ENCODE measurements around the gene NIPAL3.
"Not testable (repeated sequence)": the region's sequence is repeated elsewhere in the genome, so short reads cannot be mapped to it uniquely, and the experiment has no call there.

NIPAL3 gene

DNA sequence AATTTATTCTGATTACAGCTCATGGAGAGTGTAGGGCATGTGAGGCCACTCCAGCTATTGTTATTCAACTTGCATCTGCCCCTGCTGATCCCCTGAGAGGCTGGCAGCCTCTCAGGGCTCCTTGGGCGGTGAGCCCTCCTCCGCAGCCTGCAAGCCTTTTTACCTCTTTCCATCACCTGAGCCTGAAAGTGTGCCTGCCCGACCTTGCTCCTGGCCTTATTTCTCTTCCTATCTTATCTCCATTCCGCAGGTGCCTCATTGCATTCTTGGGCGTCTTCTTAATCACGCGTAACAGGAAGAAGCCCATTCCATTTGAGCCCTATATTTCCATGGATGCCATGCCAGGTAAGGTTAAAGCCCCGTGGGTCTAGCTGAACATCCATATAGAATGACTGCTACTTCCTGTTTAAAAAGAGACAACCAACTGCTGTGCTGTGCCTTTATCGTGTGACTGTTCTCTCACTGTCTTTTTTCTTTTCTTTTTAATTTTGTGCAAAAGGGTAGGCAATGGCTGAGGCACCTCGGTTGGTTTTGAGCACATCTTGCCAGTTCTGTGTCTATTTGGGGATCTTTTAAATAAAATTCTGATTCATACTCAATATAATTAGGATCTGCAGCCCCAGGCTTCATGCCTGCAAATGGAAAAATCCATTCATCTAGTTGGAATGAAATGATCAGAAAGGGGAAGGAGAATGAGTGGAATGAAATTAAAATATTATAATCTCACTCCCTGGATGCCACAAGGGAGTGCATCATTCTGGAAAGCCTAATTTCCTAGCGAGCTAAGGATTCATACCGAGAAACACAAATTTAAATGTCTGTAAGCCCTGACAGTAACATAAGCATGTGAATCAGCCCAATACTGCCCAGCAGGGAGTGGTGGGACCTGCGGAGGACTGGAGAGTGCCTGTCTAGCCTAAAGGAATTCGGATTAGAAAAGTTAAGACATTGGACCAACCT is 48.5 kb downstream of the NIPAL3 start:
- no peak for DNase-seq

DNA sequence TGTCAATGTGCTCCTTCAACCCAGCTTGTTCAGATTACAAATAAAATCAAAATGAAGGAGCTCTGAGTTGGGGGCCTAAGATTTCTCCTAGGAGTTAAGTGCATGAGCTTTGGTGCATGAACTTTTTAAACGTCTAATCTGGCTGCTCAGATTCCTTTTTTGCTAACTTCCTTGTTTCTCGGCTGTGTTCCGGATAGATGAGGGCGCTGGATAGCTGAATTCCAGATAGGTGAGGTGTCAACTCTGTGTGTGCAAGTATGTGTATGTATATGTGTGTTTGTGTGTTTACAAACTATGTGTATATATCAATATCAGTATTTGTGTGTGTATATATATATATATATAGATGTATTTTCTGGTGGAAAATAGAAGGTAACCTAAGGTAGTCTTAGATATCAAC is 49.5 kb downstream of the NIPAL3 start:
- no peak for DNase-seq

DNA sequence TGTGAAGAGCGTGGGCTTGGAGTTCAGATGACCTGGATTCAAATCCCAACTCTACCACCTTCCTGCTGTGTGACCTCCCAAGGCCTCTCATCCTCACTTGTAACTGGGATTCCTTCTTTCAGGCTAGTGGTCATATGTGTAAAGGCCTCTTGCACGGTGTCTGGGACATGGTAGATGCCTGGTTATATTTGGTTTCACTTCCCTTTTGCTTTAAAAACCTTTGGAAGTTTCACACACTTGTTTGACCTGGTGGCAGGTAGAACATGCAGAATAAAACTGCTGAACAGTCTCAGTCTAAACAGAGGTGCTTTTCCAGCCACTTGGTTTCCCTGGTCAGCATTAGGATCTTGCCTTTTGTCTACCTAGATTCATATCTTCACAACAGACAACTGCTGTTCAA is 50.0 kb downstream of the NIPAL3 start:
- DNase-seq, result no peak

DNA sequence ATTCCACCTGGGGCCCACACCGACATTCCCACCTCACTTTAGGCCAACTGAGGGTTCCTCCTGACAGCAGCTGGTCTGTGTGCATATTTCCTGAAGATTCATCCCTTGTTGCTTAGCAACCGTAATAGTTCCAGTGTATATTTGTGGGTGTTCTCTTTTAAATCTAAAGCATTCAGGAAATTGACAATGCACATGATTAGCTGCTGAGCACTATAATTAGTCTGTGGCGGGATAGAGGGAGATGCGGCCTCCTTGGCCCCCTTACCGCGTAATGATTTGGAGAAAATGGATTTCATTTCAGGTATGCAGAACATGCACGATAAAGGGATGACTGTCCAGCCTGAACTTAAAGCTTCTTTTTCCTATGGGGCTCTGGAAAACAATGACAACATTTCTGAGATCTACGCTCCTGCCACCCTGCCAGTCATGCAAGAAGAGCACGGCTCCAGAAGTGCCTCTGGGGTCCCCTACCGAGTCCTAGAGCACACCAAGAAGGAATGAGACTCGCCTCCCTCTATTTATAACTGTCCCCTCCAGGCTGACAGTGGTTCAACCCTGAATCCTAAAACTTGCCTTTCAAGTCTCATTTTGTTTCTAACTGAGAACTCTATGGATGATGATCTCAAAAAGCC is 53.2 kb downstream of the NIPAL3 start:
- DNase-seq, result no peak

DNA sequence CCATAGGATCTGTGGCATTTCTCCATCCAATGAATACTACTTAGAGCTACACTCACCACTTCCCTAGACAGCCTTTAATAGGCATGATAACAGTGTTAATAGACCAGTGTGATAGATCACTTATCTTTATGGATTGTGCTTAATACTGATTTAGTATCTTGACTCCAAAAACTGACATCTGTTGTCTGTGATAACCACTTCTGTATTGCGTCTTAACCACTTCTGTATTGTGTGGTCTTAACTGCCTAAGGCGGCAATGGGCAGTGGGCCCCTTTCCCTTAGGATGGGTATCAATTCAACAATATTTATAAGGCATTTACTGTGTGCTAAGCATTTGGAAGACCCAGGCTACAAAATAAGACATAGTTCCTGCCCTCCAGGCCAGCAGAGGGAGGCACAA is 55.0 kb downstream of the NIPAL3 start:
- DNase-seq, result no peak

- DNase-seq, result no peak
These were observed 57.1 kb downstream of the NIPAL3 start for GRCh38 chr1:24472527-24473251.

- no peak for DNase-seq
These were observed 58.6 kb downstream of the NIPAL3 start for GRCh38 chr1:24474193-24474592.

DNA sequence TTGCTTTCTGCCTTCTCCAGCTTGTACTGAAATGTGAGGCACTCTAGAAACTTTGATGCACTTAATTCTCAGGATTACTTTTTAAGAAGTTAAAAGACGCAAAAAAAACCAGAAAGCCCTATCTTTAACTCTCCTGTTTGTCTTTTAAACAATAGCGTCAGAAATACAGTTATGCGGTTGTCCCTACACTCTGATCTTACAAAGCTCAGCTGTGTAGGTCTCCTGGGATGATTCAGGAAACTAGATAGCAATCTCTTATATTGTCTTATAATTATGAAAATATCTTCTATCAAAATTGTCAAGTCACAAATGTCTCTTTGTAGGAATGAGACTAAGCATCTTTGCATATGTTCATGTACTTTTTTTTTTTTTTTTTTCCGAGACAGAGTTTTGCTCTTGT is 60.1 kb downstream of the NIPAL3 start:
- no peak for DNase-seq

- no peak for DNase-seq
These were observed 61.0 kb downstream of the NIPAL3 start for GRCh38 chr1:24476571-24476970.

GRCh38 chr1:24477309-24477708 is 61.7 kb downstream of the NIPAL3 start:
- DNase-seq, result no peak

DNA sequence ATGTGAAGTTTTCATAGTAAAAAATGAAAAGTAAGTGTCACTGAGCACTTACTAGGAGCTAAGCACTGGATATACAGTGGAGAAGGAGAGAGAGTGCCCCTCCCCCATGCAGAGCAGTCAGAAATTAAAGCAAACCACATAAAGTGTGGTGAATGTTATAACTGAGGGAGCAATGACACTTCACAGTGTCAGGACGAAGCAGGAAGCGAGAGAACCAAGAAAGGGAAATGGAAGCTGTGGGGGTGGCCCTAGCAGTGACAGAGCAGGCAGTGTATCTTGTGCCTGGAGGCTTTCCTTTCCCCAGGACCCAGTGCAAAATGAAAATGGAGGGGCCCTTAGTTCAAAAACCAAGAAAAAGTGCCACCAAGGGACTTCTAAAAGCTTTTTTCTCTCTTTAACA is 65.5 kb downstream of the NIPAL3 start:
- peak; percentile 83 to 85 for DNase-seq

GRCh38 chr1:24481843-24482610 is 66.4 kb downstream of the NIPAL3 start:
- DNase-seq, result no peak

DNA sequence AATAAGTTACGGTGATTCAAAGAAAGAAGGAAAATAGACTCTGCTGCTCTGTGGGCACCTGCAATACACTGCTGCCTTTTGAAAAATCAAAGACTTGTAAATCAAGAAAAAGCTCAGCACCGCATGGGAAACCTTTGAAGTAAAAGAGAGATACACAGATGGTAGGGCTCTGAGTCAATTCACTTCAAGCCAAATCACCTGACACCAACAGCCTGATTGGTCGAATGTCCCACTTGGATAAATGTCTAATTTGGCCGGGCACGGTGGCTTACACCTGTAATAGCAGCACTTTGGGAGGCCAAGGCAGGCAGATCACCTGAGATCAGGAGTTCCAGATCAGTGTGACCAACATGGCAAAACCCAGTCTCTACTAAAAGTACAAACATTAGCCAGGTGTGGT is 67.8 kb downstream of the NIPAL3 start:
- DNase-seq, result no peak

- no peak for DNase-seq
These were observed 68.6 kb downstream of the NIPAL3 start for GRCh38 chr1:24484199-24484598.

DNA sequence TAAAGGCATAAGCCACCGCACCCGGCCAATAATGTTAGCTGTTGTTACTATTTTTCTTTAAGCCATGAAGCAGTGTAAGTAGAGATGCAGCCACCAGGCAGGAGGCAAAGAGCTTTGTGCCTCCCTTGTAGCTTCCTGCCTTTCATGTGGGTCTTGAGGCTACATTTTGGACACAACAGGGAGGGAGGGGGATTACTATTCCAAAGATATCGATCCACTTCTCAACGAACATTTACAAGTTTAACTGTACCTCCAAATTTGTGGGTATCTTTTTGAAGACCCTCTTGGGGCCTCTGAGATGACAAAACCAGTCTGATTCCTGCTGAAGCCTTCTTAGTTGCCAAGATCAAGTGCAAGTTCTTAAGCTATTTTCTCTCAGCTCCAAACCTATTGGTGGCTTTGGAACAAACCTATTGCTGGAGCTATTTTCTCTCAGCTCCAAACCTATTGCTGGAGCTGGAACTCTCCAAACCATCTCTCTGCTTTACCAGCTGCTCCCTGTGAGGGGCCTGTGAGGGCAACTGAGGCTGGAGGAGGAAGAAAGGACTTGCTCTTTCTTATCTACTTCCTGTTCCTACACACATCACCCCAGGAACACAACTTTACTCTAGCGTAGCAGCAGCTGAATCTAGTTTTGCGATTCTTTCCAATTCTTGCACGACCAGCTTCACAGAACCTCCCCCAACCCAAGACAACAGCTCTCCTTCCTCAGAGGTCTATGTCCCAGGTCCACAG is 70.9 kb downstream of the NIPAL3 start:
- DNase-seq, result no peak

DNA sequence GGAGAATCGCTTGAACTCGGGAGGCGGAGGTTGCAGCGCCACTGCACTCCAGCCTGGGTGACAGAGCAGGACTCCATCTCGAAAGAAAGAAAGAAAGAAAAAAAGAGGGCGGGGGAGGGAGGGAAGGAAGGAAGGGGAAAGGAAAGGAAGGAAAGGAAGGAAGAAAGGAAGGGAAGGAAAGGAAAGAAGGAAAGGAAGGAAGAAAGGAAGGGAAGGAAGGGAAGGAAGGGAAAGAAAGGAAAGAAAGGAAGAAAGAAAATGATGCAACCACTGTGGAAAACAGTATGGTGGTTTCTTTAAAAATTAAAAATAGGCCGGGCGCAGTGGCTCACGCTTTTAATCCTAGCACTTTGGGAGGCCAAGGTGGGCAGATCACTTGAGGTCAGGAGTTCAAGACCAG is 71.9 kb downstream of the NIPAL3 start:
- no peak for DNase-seq

DNA sequence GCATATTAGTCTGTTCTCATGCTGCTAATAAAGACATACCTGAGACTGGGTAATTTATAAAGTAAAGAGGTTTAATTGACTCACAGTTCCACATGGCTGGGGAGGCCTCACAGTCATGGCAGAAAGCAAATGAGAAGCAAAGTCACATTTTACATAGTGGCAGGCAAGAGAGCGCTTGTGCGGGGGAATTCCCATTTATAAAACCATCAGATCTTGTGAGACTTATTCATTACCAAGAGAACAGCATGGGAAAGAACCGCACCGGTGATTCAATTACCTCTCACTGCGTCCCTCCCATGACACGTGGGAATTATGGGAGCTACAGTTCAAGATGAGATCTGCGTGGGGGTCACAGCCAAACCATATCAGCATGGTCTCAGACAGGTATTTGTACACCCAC is 72.6 kb downstream of the NIPAL3 start:
- DNase-seq, result peak; percentile 48 to 79

GRCh38 chr1:24489674-24490073 is 74.1 kb downstream of the NIPAL3 start:
- no peak for DNase-seq

- no peak for DNase-seq
These were observed 74.6 kb downstream of the NIPAL3 start for GRCh38 chr1:24490101-24490781.

GRCh38 chr1:24491577-24492360 is 76.2 kb downstream of the NIPAL3 start:
- DNase-seq, result no peak

DNA sequence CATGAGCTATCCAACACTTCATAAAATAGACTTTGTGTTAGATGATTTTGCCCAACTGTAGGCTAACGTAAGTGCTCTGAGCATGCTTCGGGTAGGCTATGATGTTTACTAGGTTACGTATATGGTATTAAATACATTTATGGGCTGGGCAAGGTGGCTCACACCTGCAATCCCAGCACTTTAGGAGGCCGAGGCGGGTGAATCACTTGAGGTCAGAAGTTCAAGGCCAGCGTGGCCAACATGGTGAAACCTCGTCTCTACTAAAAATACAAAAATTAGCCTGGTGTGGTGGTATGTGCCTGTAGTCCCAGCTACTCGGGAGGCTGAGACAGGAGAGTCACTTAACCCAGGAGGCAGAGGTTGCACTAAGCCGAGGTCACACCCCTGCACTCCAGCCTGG is 77.3 kb downstream of the NIPAL3 start:
- DNase-seq, result not testable (repeated sequence)

Data from inflammatory macrophage treated with lipopolysaccharide for 1 hour (primary cell).